GM12874 (cell line): ENCODE measurements around the gene CLCA2.
A peak's percentile ranks its signal among the peaks of the same experiment; 100 is the strongest.

Source experiments
- CTCF ChIP-seq: IDR thresholded peaks from 2 replicates; pipeline ENCODE4 v1.5.1; 2011; ENCODE audit warnings: low read depth, mild to moderate bottlenecking, control low read depth, low read length, moderate library complexity; ENCODE audit not compliant: insufficient read depth

The CLCA2 gene

GRCh38 chr1:86423873-86424272 lies at the start of gene CLCA2:
CLCA2 (plus strand) TSS chr1:86424171; CDS start chr1:86424248, 77 bp downstream.
- no peak for TF ChIP-seq CTCF

- no peak for TF ChIP-seq CTCF
These were observed 48.3 kb upstream of the CLCA2 start for GRCh38 chr1:86375688-86376087.

- no peak for TF ChIP-seq CTCF
These were observed 46.6 kb upstream of the CLCA2 start for GRCh38 chr1:86377341-86377740.

GRCh38 chr1:86378813-86379212 lies 45.2 kb upstream of the CLCA2 start:
- TF ChIP-seq CTCF = no peak

- TF ChIP-seq CTCF = peak; percentile 46; the same call in 1 of the 2 replicates
These were observed 43.6 kb upstream of the CLCA2 start for GRCh38 chr1:86380257-86380861.

- no peak for TF ChIP-seq CTCF
These were observed 42.7 kb upstream of the CLCA2 start for GRCh38 chr1:86381223-86381622.

GRCh38 chr1:86382878-86383277 lies 41.1 kb upstream of the CLCA2 start:
- TF ChIP-seq CTCF = no peak
